ENCODE data around the gene LRGUK.

DNA sequence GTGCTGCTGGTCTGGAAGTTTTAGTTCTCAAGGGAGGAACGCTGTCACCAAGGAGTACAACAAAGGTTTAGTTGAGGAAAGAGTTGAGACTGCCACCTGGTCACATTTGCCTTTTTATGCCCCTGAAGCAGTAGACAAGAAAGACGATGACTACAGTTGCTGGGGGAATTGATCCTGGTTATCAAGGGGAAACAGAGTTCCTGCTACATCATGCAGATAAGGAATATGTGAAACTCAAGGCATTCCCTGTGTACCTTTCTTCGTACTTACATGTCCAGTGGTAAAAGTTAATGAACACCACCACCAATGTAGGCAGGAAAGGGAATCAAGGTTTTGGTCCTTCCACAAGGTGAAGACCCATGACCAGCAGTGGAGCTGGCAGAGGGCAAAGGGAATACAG is 157.8 kb downstream of the LRGUK start:
- TF ChIP-seq, protein P1, sequence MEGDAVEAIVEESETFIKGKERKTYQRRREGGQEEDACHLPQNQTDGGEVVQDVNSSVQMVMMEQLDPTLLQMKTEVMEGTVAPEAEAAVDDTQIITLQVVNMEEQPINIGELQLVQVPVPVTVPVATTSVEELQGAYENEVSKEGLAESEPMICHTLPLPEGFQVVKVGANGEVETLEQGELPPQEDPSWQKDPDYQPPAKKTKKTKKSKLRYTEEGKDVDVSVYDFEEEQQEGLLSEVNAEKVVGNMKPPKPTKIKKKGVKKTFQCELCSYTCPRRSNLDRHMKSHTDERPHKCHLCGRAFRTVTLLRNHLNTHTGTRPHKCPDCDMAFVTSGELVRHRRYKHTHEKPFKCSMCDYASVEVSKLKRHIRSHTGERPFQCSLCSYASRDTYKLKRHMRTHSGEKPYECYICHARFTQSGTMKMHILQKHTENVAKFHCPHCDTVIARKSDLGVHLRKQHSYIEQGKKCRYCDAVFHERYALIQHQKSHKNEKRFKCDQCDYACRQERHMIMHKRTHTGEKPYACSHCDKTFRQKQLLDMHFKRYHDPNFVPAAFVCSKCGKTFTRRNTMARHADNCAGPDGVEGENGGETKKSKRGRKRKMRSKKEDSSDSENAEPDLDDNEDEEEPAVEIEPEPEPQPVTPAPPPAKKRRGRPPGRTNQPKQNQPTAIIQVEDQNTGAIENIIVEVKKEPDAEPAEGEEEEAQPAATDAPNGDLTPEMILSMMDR (IDR thresholded peaks at IDR 0.05) = no peak
- no peak for TF ChIP-seq POLR2A (IDR thresholded peaks at IDR 0.05)

All from right lobe of liver (tissue), 4 donors.